Tibial artery (tissue), 4 donors: ENCODE data around the gene GABRR1.
A peak's percentile ranks its signal among the peaks of the same experiment; 100 is the strongest.
"Not testable (repeated sequence)": the region's sequence is repeated elsewhere in the genome, so short reads cannot be mapped to it uniquely, and the experiment has no call there.

ENCODE experiments used
- DNase-seq, 2 donors: peaks; one replicate each; pipeline ENCODE4 v3.0.0-alpha.2; 2019
- H3K27ac ChIP-seq, 2 donors: fragments of 200-600 bp; sonication (generic) in 1 of 2; 1 replicate in 1 of 2; 2 replicates in 1 of 2; pipeline ENCODE4 v1.5.1; 2018 to 2019; ENCODE audit warnings: mild to moderate bottlenecking in 1 of 2
- H3K27me3 ChIP-seq, 2 donors: fragments of 200-600 bp; sonication (generic) in 1 of 2; one replicate each; pipeline versions ENCODE4 v1.5.1 to v1.6.0; 2016 to 2019
- H3K36me3 ChIP-seq, 3 donors: fragments of 200-600 bp; sonication (generic) in 2 of 3; one replicate each; pipeline ENCODE4 v1.5.1; 2016 to 2019; ENCODE audit warnings: mild to moderate bottlenecking in 2 of 3
- H3K4me1 ChIP-seq, 4 donors: fragments of 200-600 bp; sonication (generic) in 2 of 4; 1 replicate in 3 of 4; 2 replicates in 1 of 4; pipeline ENCODE4 v1.5.1; 2016 to 2019
- H3K4me3 ChIP-seq, 2 donors: fragments of 200-600 bp; sonication (generic) in 1 of 2; 1 replicate in 1 of 2; 2 replicates in 1 of 2; pipeline ENCODE4 v1.5.1; 2018 to 2019; ENCODE audit warnings: mild to moderate bottlenecking in 2 of 2
- H3K9me3 ChIP-seq, 3 donors: fragments of 200-600 bp; sonication (generic) in 1 of 3; one replicate each; pipeline ENCODE4 v1.5.1; 2016 to 2019
- CTCF ChIP-seq, 2 experiments: fragments of 200-600 bp in 1 of 2; fragments of 450-650 bp in 1 of 2; IDR thresholded peaks; one replicate each; pipeline ENCODE4 v1.5.1; 2017 to 2019; ENCODE audit warnings: antibody characterized with exemption in 2 of 2, mild to moderate bottlenecking in 1 of 2, moderate library complexity in 1 of 2
- intact Hi-C: fragments of 100-400 bp; cut with DNase I; formaldehyde crosslinking; loops from one replicate; pipeline ENCODE4 v1.15.0; 2023; ENCODE audit warnings: low total_unique reads

The GABRR1 gene

DNA sequence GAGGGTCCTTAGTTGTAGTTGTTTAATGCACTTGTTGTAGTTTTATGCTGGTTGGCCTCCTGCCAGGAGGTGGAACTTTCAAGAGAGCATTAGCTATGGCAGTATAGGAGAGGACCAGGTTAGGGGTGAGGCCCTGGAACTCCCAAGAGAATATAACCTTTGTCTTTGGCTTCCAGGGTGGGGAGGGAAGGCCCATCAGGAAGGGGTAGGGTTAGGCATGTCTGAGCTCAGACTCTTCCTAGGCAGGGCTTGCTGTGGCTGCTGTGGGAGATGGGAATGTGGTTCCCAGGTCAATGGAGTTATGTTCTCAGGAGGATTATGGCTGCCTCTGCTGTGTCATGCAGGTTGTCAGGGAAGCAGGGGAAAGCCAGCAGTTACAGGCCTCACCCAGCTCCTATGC, 20.0 kb upstream of the GABRR1 start:
- peaks cover 0 to 3% (median 0%) of the 10 kb centered on the region in 3 donors for H3K9me3 ChIP-seq
- H3K27ac ChIP-seq: no peak overlapping the region
- no peak for TF ChIP-seq CTCF (IDR thresholded peaks at IDR 0.05)
- intact Hi-C loops: no loop called here
- no peaks in the 10 kb centered on the region for H3K4me1 ChIP-seq
- H3K4me3 ChIP-seq: no peak overlapping the region
- H3K36me3 ChIP-seq: no peaks in the 10 kb centered on the region
- H3K27me3 ChIP-seq: no peaks in the 10 kb centered on the region
- DNase-seq: no peak

GRCh38 chr6:89233605-89234004, 16.4 kb upstream of the GABRR1 start:
- peak in 1 of 2 donors; percentile 15 for DNase-seq
- intact Hi-C loops: not testable (repeated sequence)

DNA sequence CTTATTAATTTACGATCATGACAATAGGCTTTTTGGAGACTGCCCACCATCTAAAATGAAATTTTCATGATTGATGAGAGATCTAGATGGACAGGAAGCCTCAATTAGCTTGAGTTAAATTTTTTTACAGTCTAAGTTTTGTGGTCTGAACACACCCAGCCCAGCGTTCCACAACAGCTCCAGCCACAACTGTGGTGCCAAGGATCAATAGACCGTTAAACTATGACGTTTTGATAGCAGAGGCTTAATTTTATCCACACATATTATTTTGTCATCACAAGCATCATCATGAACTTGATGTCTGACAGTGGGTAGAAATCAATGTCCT, 5.5 kb upstream of the GABRR1 start:
- peak in 1 of 2 donors; percentile 31 for DNase-seq
- peak overlapping the region in 1 of 2 donors; percentile 20 for H3K4me3 ChIP-seq
- intact Hi-C loops: no loop called here
- TF ChIP-seq CTCF (IDR thresholded peaks at IDR 0.05): no peak
- H3K36me3 ChIP-seq: no peaks in the 10 kb centered on the region
- peak overlapping the region; percentile 61 to 64 for H3K27ac ChIP-seq
- H3K9me3 ChIP-seq: no peaks in the 10 kb centered on the region
- peaks cover 0 to 22% (median 13%) of the 10 kb centered on the region in 4 donors for H3K4me1 ChIP-seq
- no peaks in the 10 kb centered on the region for H3K27me3 ChIP-seq

More at GRCh38 chr6:89233605-89234004, 16.4 kb upstream of the GABRR1 start:
- not testable (repeated sequence) for H3K4me3 ChIP-seq, H3K27ac ChIP-seq, H3K27me3 ChIP-seq, H3K36me3 ChIP-seq, H3K9me3 ChIP-seq, H3K4me1 ChIP-seq

GRCh38 chr6:89221971-89222711, 5.0 kb upstream of the GABRR1 start:
- intact Hi-C loops: no loop called here
- TF ChIP-seq CTCF (IDR thresholded peaks at IDR 0.05): no peak

DNA sequence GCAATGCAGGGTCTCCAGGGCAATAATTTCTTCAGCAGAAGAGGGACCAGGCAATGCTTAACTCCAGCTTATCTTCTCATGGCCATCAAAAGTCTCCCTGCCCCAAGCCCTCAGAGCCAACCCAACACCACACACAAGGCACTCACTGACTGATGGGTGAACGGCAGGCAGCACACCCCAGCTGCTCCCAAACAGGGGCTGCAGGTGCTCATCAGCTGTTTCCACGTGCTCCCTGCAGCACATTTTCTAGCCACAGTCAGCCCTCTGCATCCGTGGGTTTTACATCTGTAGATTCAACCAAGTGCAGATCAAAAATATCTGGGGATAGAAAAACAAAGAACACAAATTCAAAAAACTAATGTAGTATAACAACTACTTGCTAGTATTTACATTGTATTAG, 4.0 kb upstream of the GABRR1 start:
- no peaks in the 10 kb centered on the region for H3K36me3 ChIP-seq
- H3K9me3 ChIP-seq: no peaks in the 10 kb centered on the region
- H3K27ac ChIP-seq: peak overlapping the region in 1 of 2 donors; percentile 61
- H3K27me3 ChIP-seq: no peaks in the 10 kb centered on the region
- DNase-seq: peak in 1 of 2 donors; percentile 7
- intact Hi-C loops: no loop called here
- no peak overlapping the region for H3K4me3 ChIP-seq
- no peak for TF ChIP-seq CTCF (IDR thresholded peaks at IDR 0.05)
- peaks cover 0 to 30% (median 19%) of the 10 kb centered on the region in 4 donors for H3K4me1 ChIP-seq

More at GRCh38 chr6:89221971-89222711, 5.0 kb upstream of the GABRR1 start:
- no peaks in the 10 kb centered on the region for H3K9me3 ChIP-seq
- peak overlapping the region in 1 of 2 donors; percentile 20 for H3K4me3 ChIP-seq
- no peaks in the 10 kb centered on the region for H3K27me3 ChIP-seq
- peak overlapping the region; percentile 61 to 64 for H3K27ac ChIP-seq
- no peaks in the 10 kb centered on the region for H3K36me3 ChIP-seq
- peak in 1 of 2 donors; percentile 47 for DNase-seq
- H3K4me1 ChIP-seq: peaks cover 0 to 27% (median 18%) of the 10 kb centered on the region in 4 donors

DNA sequence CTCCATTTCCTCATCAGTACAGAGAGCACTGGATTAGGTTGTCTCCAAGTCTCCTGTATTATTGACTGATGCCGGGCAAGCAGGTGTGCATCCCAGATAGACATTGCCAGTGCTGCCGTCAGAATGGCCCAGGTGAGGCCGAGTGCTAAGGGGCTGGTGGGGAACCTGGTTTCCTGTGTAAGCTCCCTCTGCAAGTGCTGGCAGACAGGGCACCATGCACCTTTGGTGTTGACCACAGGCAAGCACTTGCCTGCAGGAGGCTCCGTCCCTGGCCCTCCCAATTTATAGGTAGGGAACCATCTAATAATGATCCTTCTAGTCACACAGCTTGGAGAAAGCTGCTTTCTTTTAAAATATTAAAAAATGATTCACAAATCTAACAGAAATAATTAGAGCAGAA, 747 bp downstream of the GABRR1 start:
- no peak overlapping the region for H3K4me3 ChIP-seq
- no peak for TF ChIP-seq CTCF (IDR thresholded peaks at IDR 0.05)
- DNase-seq: peak in 1 of 2 donors; percentile 28
- H3K36me3 ChIP-seq: no peaks in the 10 kb centered on the region
- H3K4me1 ChIP-seq: peaks cover 0 to 14% (median 10%) of the 10 kb centered on the region in 4 donors
- no peaks in the 10 kb centered on the region for H3K27me3 ChIP-seq
- intact Hi-C loops: no loop called here
- H3K27ac ChIP-seq: no peak overlapping the region
- H3K9me3 ChIP-seq: no peaks in the 10 kb centered on the region
